VCaP (cell line): ENCODE data around the gene OR2A12.
"Not testable (repeated sequence)": the region's sequence is repeated elsewhere in the genome, so short reads cannot be mapped to it uniquely, and the experiment has no call there.

Source experiments
- H3K27ac ChIP-seq: fragments of 450-650 bp; 2 replicates; pipeline ENCODE4 v1.5.1; 2017
- TF ChIP-seq, protein P1 (sequence below): fragments of 450-650 bp; conservative IDR thresholded peaks from 2 replicates; pipeline ENCODE4 v1.5.1; 2017; ENCODE audit warnings: mild to moderate bottlenecking, moderate library complexity

OR2A12 gene

DNA sequence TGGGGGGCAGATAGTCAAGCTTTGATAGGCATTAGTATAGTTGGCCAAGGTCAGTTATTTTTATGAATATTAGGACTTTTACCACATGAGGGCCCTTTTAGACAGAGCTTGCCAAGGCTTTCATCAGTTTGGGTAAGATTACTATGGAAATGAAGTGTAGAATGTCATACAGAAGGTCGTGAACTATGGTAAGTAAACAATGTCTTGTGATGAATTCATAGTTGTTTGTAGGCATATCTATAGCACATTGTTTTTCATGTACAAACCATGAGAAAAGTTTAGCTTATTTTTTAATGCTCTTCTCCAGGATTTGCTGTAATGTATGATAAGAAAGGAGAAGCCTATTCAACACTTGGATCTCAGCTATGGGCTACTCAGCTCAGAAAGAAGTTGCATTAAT is 27.6 kb downstream of the OR2A12 start:
- TF ChIP-seq, protein P1, sequence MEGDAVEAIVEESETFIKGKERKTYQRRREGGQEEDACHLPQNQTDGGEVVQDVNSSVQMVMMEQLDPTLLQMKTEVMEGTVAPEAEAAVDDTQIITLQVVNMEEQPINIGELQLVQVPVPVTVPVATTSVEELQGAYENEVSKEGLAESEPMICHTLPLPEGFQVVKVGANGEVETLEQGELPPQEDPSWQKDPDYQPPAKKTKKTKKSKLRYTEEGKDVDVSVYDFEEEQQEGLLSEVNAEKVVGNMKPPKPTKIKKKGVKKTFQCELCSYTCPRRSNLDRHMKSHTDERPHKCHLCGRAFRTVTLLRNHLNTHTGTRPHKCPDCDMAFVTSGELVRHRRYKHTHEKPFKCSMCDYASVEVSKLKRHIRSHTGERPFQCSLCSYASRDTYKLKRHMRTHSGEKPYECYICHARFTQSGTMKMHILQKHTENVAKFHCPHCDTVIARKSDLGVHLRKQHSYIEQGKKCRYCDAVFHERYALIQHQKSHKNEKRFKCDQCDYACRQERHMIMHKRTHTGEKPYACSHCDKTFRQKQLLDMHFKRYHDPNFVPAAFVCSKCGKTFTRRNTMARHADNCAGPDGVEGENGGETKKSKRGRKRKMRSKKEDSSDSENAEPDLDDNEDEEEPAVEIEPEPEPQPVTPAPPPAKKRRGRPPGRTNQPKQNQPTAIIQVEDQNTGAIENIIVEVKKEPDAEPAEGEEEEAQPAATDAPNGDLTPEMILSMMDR: no peak
- no peak overlapping the region for H3K27ac ChIP-seq

DNA sequence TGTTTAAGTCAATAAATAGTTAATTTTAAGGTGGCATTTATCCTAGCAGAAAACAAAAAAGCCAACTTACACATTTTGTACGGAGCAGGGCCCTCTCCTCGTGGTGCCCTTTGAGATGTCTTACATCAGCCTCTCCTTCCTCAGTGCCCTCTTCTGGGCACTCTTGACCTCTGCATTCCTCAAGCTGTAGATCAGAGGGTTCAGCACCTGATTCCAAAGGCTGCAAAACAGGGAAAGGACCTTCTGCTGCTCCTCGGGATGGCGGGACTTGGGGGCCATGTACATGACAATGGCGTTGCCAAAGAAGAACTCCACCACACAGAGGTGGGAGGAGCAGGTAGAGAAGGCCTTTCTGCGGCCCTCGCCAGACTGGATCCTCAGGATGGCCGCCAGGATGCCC is 32.3 kb downstream of the OR2A12 start:
- TF ChIP-seq, protein P1: no peak
- H3K27ac ChIP-seq: no peak overlapping the region

DNA sequence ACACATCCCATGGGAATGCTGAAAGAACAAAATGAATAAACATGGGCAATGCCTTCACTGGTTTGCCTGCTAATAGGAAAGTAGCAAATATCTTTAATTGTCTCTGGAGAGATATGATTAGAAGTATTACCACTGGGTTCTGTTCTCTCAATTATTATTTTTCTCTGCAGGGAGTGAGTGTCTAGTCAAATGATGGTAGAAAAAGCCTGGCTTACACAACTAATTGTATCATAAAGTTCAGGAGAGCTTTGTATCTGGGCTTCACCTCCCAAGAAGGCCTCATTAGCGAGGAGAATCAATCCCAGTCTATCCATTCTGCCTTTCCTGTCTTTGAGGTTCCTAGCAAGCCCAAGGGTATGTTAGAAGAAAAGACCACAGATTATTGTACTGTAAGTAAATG is 36.8 kb downstream of the OR2A12 start, which contains the start of gene OR2A14:
TSS of gene OR2A14 (plus strand) at position 301 of the 400 bp plus-strand sequence. CDS start 5,937 bp downstream, outside the sequence.
- TF ChIP-seq, protein P1: no peak
- H3K27ac ChIP-seq: no peak within 1 kb of the TSS

DNA sequence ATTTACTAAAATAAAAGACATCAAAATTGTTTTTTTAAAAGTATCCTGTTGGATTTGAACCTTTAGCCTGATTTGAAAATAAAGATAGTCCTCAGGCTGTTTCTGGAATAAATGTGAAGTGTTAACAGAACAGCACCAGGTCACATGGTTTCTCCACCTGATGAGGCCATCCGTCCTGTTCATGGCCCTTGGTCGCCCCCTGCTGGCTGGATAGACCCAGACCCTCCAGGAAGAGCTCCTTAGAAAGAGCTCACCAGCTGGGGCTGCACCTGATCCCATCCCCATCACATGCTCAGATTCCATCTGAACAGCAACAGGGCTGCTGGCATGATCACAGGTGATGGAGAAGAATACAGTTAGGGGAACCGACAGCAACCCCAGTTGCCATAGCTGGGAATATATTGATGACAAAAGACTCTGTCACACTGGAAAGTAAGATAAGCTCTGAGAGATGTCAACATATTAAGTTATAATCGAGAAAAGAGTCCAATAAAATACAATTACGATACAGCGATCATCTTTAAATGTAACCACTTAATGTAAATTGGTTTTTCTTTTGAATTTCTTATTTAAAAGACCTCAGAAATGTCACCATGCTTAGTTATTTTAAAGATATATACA is 41.7 kb downstream of the OR2A12 start:
- H3K27ac ChIP-seq: no peak overlapping the region
- TF ChIP-seq, protein P1: peak; percentile 91

DNA sequence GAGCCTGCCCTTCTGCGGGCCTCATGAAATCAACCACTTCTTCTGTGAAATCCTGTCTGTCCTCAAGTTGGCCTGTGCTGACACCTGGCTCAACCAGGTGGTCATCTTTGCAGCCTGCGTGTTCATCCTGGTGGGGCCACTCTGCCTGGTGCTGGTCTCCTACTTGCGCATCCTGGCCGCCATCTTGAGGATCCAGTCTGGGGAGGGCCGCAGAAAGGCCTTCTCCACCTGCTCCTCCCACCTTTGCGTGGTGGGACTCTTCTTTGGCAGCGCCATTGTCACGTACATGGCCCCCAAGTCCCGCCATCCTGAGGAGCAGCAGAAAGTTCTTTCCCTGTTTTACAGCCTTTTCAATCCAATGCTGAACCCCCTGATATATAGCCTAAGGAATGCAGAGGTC is 43.5 kb downstream of the OR2A12 start:
- H3K27ac ChIP-seq: not testable (repeated sequence)

DNA sequence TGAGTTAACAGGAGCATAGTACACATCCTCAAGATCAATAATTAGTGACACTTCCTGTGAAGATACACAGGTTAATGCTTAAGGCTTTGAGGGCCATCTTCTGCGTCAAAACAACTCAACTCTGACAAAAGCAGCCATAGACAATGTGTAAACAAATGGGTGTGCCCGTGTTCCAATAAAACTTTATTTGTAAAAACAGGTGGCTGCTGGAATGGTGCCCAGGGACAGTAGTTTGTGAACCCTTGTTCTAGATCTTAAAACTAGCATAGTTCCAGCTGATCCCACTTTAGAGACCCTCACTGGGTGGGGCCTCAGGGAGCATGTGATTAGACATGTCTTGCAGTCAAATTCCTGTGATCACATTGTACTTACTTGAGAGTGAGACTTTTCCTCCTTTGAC is 44.7 kb downstream of the OR2A12 start:
- H3K27ac ChIP-seq: no peak overlapping the region; the same call in 1 of the 2 replicates
- TF ChIP-seq, protein P1: no peak

DNA sequence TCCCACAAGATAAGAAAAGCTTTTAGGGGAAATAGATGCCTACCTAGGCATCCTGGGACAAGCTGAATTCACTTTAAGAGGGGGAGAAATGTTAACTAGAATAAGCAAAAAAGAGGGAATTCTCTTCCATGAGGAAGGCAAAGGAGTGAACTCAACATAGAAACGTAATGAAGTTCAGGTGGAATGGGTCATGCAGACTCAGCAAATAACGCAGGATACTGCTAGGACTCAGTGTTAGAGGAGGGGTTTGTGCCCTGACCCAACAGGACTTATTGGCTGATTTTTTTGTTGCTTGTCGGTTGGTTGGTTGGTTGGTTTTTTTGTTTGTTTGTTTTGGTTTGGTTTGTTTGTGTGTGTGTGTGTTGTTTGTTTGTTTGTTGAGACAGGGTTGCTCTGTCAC is 46.2 kb downstream of the OR2A12 start:
- no peak overlapping the region for H3K27ac ChIP-seq
- TF ChIP-seq, protein P1: no peak

DNA sequence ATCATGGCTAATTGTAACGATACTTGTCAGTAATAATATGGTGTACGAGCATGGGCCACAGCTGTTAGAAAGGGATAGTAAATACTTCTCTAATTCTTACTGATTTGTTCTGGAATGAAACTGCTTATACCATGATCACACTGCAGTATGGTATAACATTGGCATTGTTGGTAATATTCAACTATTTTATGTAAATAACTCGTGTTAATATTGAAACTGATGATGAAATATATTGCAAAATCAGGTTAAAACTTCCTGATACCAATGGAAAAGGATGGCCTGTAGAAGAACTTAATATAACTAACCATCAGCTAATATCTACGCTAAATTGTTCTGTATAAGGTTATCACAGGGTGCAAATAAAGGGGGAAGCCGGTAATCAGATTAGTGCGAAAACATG is 47.2 kb downstream of the OR2A12 start:
- no peak overlapping the region for H3K27ac ChIP-seq
- TF ChIP-seq, protein P1: no peak
